SK-N-SH treated with all-trans-retinoic acid at 6 μM for 48 hours (cell line): ENCODE results near the gene C18orf63.

Source experiments
- ATAC-seq: fragments of 200-7000 bp; cut with Tn5 transposase; 3 replicates; pipeline ENCODE4 v1.9.1; 2020; ENCODE audit warnings: mild to moderate bottlenecking, moderate library complexity
- ARNTL ChIP-seq: fragments of 450-650 bp; formaldehyde crosslinking; IDR thresholded peaks from 2 replicates; pipeline ENCODE4 v1.5.0; 2020; ENCODE audit warnings: low read depth, mild to moderate bottlenecking, moderate library complexity, borderline replicate concordance
- BACH2 ChIP-seq: fragments of 250-450 bp; sonication (Bioruptor Pico); IDR thresholded peaks from 2 replicates; pipeline ENCODE4 v1.9.0; 2021; ENCODE audit warnings: mild to moderate bottlenecking, borderline replicate concordance
- CREB5 ChIP-seq: fragments of 250-450 bp; sonication (Bioruptor Pico); IDR thresholded peaks from 2 replicates; pipeline ENCODE4 v1.5.1; 2020; ENCODE audit warnings: low read depth, mild to moderate bottlenecking, moderate library complexity
- CSRNP3 ChIP-seq: fragments of 250-450 bp; sonication (Bioruptor Pico); IDR thresholded peaks from 2 replicates; pipeline ENCODE4 v1.5.1; 2021; ENCODE audit warnings: mild to moderate bottlenecking, moderate library complexity
- ESRRG ChIP-seq: fragments of 250-450 bp; sonication (Bioruptor Pico); IDR thresholded peaks from 2 replicates; pipeline ENCODE4 v1.6.1; 2021; ENCODE audit warnings: mild to moderate bottlenecking
- GLIS3 ChIP-seq: fragments of 250-450 bp; sonication (Bioruptor Pico); IDR thresholded peaks from 2 replicates; pipeline ENCODE4 v1.5.0; 2020; ENCODE audit warnings: mild to moderate bottlenecking, moderate library complexity
- ISL1 ChIP-seq: fragments of 250-450 bp; sonication (Bioruptor Pico); IDR thresholded peaks from 2 replicates; pipeline ENCODE4 v2.1.2; 2022; ENCODE audit warnings: mild to moderate bottlenecking, moderate library complexity
- OSR1 ChIP-seq: fragments of 250-450 bp; sonication (Bioruptor Pico); IDR thresholded peaks from 2 replicates; pipeline ENCODE4 v1.8.0; 2022; ENCODE audit warnings: moderate library complexity, mild to moderate bottlenecking, inconsistent platforms
- PATZ1 ChIP-seq: fragments of 250-450 bp; sonication (Bioruptor Pico); IDR thresholded peaks from 2 replicates; pipeline ENCODE4 v1.8.0; 2020; ENCODE audit warnings: mild to moderate bottlenecking, moderate library complexity, borderline replicate concordance
- POU6F1 ChIP-seq: fragments of 250-450 bp; sonication (Bioruptor Pico); IDR thresholded peaks from 2 replicates; pipeline ENCODE4 v1.8.0; 2021; ENCODE audit warnings: low read depth, mild to moderate bottlenecking, moderate library complexity, borderline replicate concordance
- PPARA ChIP-seq: fragments of 250-450 bp; sonication (Bioruptor Pico); IDR thresholded peaks from 2 replicates; pipeline ENCODE4 v1.5.0; 2020; ENCODE audit warnings: mild to moderate bottlenecking, borderline replicate concordance
- SNAI2 ChIP-seq: fragments of 250-450 bp; sonication (Bioruptor Pico); IDR thresholded peaks from 2 replicates; pipeline ENCODE4 v1.5.0; 2020; ENCODE audit warnings: mild to moderate bottlenecking, moderate library complexity
- TCF4 ChIP-seq: fragments of 250-450 bp; sonication (Bioruptor Pico); IDR thresholded peaks from 2 replicates; pipeline ENCODE4 v1.8.0; 2021; ENCODE audit warnings: mild to moderate bottlenecking, moderate library complexity, borderline replicate concordance
- TOX ChIP-seq: fragments of 250-450 bp; sonication (Bioruptor Pico); IDR thresholded peaks from 2 replicates; pipeline ENCODE4 v1.8.0; 2021; ENCODE audit warnings: mild to moderate bottlenecking, moderate library complexity, borderline replicate concordance
- TSHZ2 ChIP-seq: fragments of 250-450 bp; sonication (Bioruptor Pico); IDR thresholded peaks from 2 replicates; pipeline ENCODE4 v1.5.0; 2020; ENCODE audit warnings: mild to moderate bottlenecking, moderate library complexity
- ZC3H10 ChIP-seq: fragments of 250-450 bp; sonication (Bioruptor Pico); IDR thresholded peaks from 2 replicates; pipeline ENCODE4 v1.5.1; 2021; ENCODE audit warnings: mild to moderate bottlenecking, moderate library complexity
- ZFP3 ChIP-seq: fragments of 250-450 bp; sonication (Bioruptor Pico); IDR thresholded peaks from 2 replicates; pipeline ENCODE4 v1.5.0; 2020; ENCODE audit warnings: mild to moderate bottlenecking, moderate library complexity
- ZFP30 ChIP-seq: fragments of 450-650 bp; formaldehyde crosslinking; IDR thresholded peaks from 2 replicates; pipeline ENCODE4 v1.5.0; 2022; ENCODE audit warnings: mild to moderate bottlenecking, moderate library complexity
- ZNF565 ChIP-seq: fragments of 450-650 bp; formaldehyde crosslinking; conservative IDR thresholded peaks from 2 replicates; pipeline ENCODE4 v1.5.0; 2020; ENCODE audit warnings: low read depth, mild to moderate bottlenecking, moderate library complexity
- ZNF70 ChIP-seq: fragments of 450-650 bp; formaldehyde crosslinking; IDR thresholded peaks from 2 replicates; pipeline ENCODE4 v1.5.0; 2020; ENCODE audit warnings: mild to moderate bottlenecking, moderate library complexity
- ZNF8 ChIP-seq: fragments of 450-650 bp; formaldehyde crosslinking; IDR thresholded peaks from 2 replicates; pipeline ENCODE4 v1.5.0; 2020; ENCODE audit warnings: mild to moderate bottlenecking, moderate library complexity

The C18orf63 gene

GRCh38 chr18:74303306-74303705 is 12.3 kb upstream of the C18orf63 start:
- no peak for ATAC-seq
- TF ChIP-seq BACH2 (CRISPR knock-in tag) = no peak

GRCh38 chr18:74303936-74304335 is 11.7 kb upstream of the C18orf63 start:
- TF ChIP-seq PPARA (CRISPR knock-in tag) = no peak
- TF ChIP-seq SNAI2 = no peak
- TF ChIP-seq GLIS3 (CRISPR knock-in tag) = no peak
- no peak for TF ChIP-seq PATZ1 (CRISPR knock-in tag)
- no peak for TF ChIP-seq ZNF565 (CRISPR knock-in tag)
- no peak for TF ChIP-seq POU6F1
- TF ChIP-seq ZFP30 (CRISPR knock-in tag) = no peak
- TF ChIP-seq TOX (CRISPR knock-in tag) = no peak
- no peak for TF ChIP-seq ZFP3 (CRISPR knock-in tag)
- TF ChIP-seq TCF4 = no peak
- TF ChIP-seq OSR1 (CRISPR knock-in tag) = no peak
- no peak for TF ChIP-seq ESRRG
- no peak for TF ChIP-seq CREB5 (CRISPR knock-in tag)
- no peak for TF ChIP-seq ARNTL
- TF ChIP-seq ZNF8 (CRISPR knock-in tag) = no peak
- TF ChIP-seq ZC3H10 = no peak
- no peak for TF ChIP-seq ISL1
- no peak for TF ChIP-seq ZNF70 (CRISPR knock-in tag)
- TF ChIP-seq BACH2 (CRISPR knock-in tag) = no peak
- TF ChIP-seq, all 23 proteins: peak for 0
- no peak; the same call in 2 of the 3 replicates for ATAC-seq

- ATAC-seq = peak; percentile 96
- no peak for TF ChIP-seq ISL1
- no peak for TF ChIP-seq TSHZ2
These were observed 5.2 kb upstream of the C18orf63 start for GRCh38 chr18:74310411-74310810.

GRCh38 chr18:74311000-74311399 is 4.6 kb upstream of the C18orf63 start:
- no peak for ATAC-seq
- TF ChIP-seq ZNF565 (CRISPR knock-in tag) = no peak
- no peak for TF ChIP-seq TOX (CRISPR knock-in tag)
- no peak for TF ChIP-seq CREB5 (CRISPR knock-in tag)
- no peak for TF ChIP-seq OSR1 (CRISPR knock-in tag)
- no peak for TF ChIP-seq ESRRG
- no peak for TF ChIP-seq TSHZ2
- no peak for TF ChIP-seq SNAI2
- no peak for TF ChIP-seq POU6F1
- no peak for TF ChIP-seq TCF4
- no peak for TF ChIP-seq ZNF8 (CRISPR knock-in tag)
- TF ChIP-seq CSRNP3 = no peak
- TF ChIP-seq ZC3H10 = no peak
- TF ChIP-seq BACH2 (CRISPR knock-in tag) = no peak
- TF ChIP-seq ZFP30 (CRISPR knock-in tag) = no peak
